H54 (cell line): ENCODE measurements around the gene TNKS1BP1.

Experiments
- DNase-seq: peaks from one replicate; pipeline ENCODE4 v3.0.0; 2011; ENCODE audit warnings: low spot score, mixed read lengths; ENCODE audit not compliant: insufficient read length
- FAIRE-seq: peaks from 3 replicates; lab custom pipeline; 2011; peaks lifted over from hg19 to GRCh38; lab: Jason Lieb, UNC
- POLR2A ChIP-seq: IDR thresholded peaks from 2 replicates; pipeline ENCODE4 v1.6.1; 2011; ENCODE audit warnings: low read depth, mild to moderate bottlenecking, low read length

Gene TNKS1BP1

GRCh38 chr11:57269571-57270021 is 55.2 kb downstream of the TNKS1BP1 start:
- FAIRE-seq = no peak
- no peak for DNase-seq
- TF ChIP-seq POLR2A = no peak

- FAIRE-seq = no peak
- DNase-seq = no peak
- no peak for TF ChIP-seq POLR2A
These were observed 58.6 kb downstream of the TNKS1BP1 start for GRCh38 chr11:57266157-57266556.

- DNase-seq (no peak), FAIRE-seq (no peak)
- TF ChIP-seq POLR2A = no peak
These were observed 61.4 kb downstream of the TNKS1BP1 start for GRCh38 chr11:57263351-57263750.

- no peak for TF ChIP-seq POLR2A
- DNase-seq = no peak
- FAIRE-seq = no peak
These were observed 62.6 kb downstream of the TNKS1BP1 start for GRCh38 chr11:57262157-57262556.

- FAIRE-seq (no peak), DNase-seq (no peak)
- no peak for TF ChIP-seq POLR2A
These were observed 63.6 kb downstream of the TNKS1BP1 start for GRCh38 chr11:57260937-57261783.

GRCh38 chr11:57256119-57256518 is 68.6 kb downstream of the TNKS1BP1 start:
- DNase-seq (no peak), FAIRE-seq (no peak)
- TF ChIP-seq POLR2A = no peak

GRCh38 chr11:57255618-57256017 is 69.1 kb downstream of the TNKS1BP1 start:
- no peak for DNase-seq

GRCh38 chr11:57254631-57255030 is 70.1 kb downstream of the TNKS1BP1 start:
- FAIRE-seq (no peak), DNase-seq (no peak)
- no peak for TF ChIP-seq POLR2A

More at GRCh38 chr11:57255618-57256017, 69.1 kb downstream of the TNKS1BP1 start:
- TF ChIP-seq POLR2A = no peak
- no peak for FAIRE-seq

- no peak for TF ChIP-seq POLR2A
- DNase-seq = no peak
- no peak for FAIRE-seq
These were observed 73.2 kb downstream of the TNKS1BP1 start for GRCh38 chr11:57251491-57252104.

- DNase-seq (no peak), FAIRE-seq (no peak)
- no peak for TF ChIP-seq POLR2A
These were observed 73.7 kb downstream of the TNKS1BP1 start for GRCh38 chr11:57251037-57251436.
